HCT116 (cell line): ENCODE data around the gene NUP50. TPM values are rescaled to one million over a fixed set of nuclear protein-coding genes. Genes with fewer than 3 reads are reported as not detected.

ENCODE experiments used
- ATAC-seq: fragments of 200-7000 bp; cut with Tn5 transposase; 2 replicates; pipeline ENCODE4 v1.9.1; 2020; ENCODE audit warnings: mild to moderate bottlenecking, moderate library complexity
- BruUV-seq: library from RNA; stranded (reverse); fragments of 400-500 nt; replicated peaks from 2 replicates; lab custom pipeline; 2021; lab: Mats Ljungman, UMichigan
- CTCF ChIA-PET: fragments of 300-600 bp; sonication (Branson Sonifier 250); formaldehyde crosslinking; loops from one replicate; lab custom pipeline; 2021; ENCODE audit warnings: antibody characterized with exemption; lab: Charles Lee
- POLR2A ChIA-PET: fragments of 300-600, 350-600 bp; sonication (Branson Sonifier 250); formaldehyde crosslinking; loops from one replicate; lab custom pipeline; 2021; ENCODE audit warnings: antibody characterized with exemption; lab: Charles Lee
- RAD21 ChIA-PET, 2 experiments: fragments of 300-600 bp; sonication (Branson Sonifier 250); formaldehyde crosslinking; loops; one replicate each; lab custom pipeline; 2023; ENCODE audit warnings: low total read pairs in 2 of 2; ENCODE audit not compliant: uncharacterized antibody in 2 of 2, unreplicated experiment in 2 of 2, low non-redundant PET in 1 of 2; lab: Charles Lee
- DNase-seq: peaks from one replicate; pipeline ENCODE4 v3.0.0-alpha.2; 2010; ENCODE audit warnings: low read depth, low spot score
- H2AFZ ChIP-seq: fragments of 200-600 bp; shearing (Covaris generic), sonication (generic); 2 replicates; pipeline ENCODE4 v1.6.1; 2017; ENCODE audit warnings: low read depth, mixed run types, mixed read lengths, antibody characterized with exemption, low read length; ENCODE audit not compliant: poor library complexity, severe bottlenecking
- H3K27ac ChIP-seq: 2 replicates; pipeline ENCODE4 v1.5.1; 2012; ENCODE audit warnings: low read depth, low read length
- H3K27me3 ChIP-seq: fragments of 200-600 bp; sonication (generic); 2 replicates; pipeline ENCODE4 v1.6.1; 2016; ENCODE audit warnings: mixed run types, low read length, mixed read lengths; ENCODE audit not compliant: insufficient read depth
- H3K36me3 ChIP-seq, 2 experiments: fragments of 200-500 bp in 1 of 2; fragments of 200-600 bp in 1 of 2; sonication (Bioruptor generic) in 1 of 2; sonication (generic) in 1 of 2; 2 replicates each; pipeline versions ENCODE4 v1.5.1 to v1.6.1; 2014 to 2016; ENCODE audit warnings: low read length in 2 of 2, inconsistent platforms in 1 of 2, mixed read lengths in 1 of 2, mixed run types in 1 of 2; ENCODE audit not compliant: insufficient read depth in 2 of 2, control insufficient read depth in 1 of 2
- H3K4me1 ChIP-seq, 2 experiments: fragments of 200-600 bp in 1 of 2; sonication (generic) in 1 of 2; 2 replicates each; pipeline versions ENCODE4 v1.5.1 to v1.6.1; 2012 to 2017; ENCODE audit warnings: low read length in 2 of 2, inconsistent platforms in 1 of 2, mild to moderate bottlenecking in 1 of 2, mixed read lengths in 1 of 2, mixed run types in 1 of 2, moderate library complexity in 1 of 2; ENCODE audit not compliant: insufficient read depth in 2 of 2, control insufficient read depth in 1 of 2
- H3K4me2 ChIP-seq: fragments of 200-600 bp; sonication (generic); 2 replicates; pipeline ENCODE4 v1.6.1; 2017; ENCODE audit warnings: mixed run types, low read length, mixed read lengths
- H3K4me3 ChIP-seq, 2 experiments: fragments of 200-600 bp in 1 of 2; sonication (generic) in 1 of 2; replicated peaks in 1 of 2; 2 replicates each; pipeline ENCODE4 v1.5.1; 2011 to 2016; ENCODE audit warnings: low read length in 2 of 2, control low read depth in 1 of 2, low read depth in 1 of 2, mild to moderate bottlenecking in 1 of 2, mixed read lengths in 1 of 2, mixed run types in 1 of 2
- H3K79me2 ChIP-seq: fragments of 200-600 bp; sonication (generic); 2 replicates; pipeline ENCODE4 v1.6.1; 2017; ENCODE audit warnings: mild to moderate bottlenecking, mixed run types, low read length, moderate library complexity, mixed read lengths; ENCODE audit not compliant: insufficient read depth
- H3K9ac ChIP-seq: fragments of 200-600 bp; sonication (generic); 2 replicates; pipeline ENCODE4 v1.6.1; 2016; ENCODE audit warnings: low read length, mixed read lengths
- H3K9me2 ChIP-seq: fragments of 200-600 bp; sonication (generic), shearing (Covaris generic); 2 replicates; pipeline ENCODE4 v1.6.1; 2017; ENCODE audit warnings: mixed run types, mild to moderate bottlenecking, moderate library complexity; ENCODE audit not compliant: insufficient read depth
- H3K9me3 ChIP-seq, 2 experiments: fragments of 200-500 bp in 1 of 2; fragments of 200-600 bp in 1 of 2; sonication (Bioruptor generic) in 1 of 2; sonication (generic) in 1 of 2; 2 replicates each; pipeline ENCODE4 v1.6.1; 2014 to 2017; ENCODE audit warnings: low read length in 2 of 2, mixed read lengths in 2 of 2, inconsistent platforms in 1 of 2, low read depth in 1 of 2, mild to moderate bottlenecking in 1 of 2, mixed run types in 1 of 2, moderate library complexity in 1 of 2; ENCODE audit not compliant: control insufficient read depth in 1 of 2, insufficient read depth in 1 of 2
- H4K20me1 ChIP-seq: fragments of 200-600 bp; sonication (generic), shearing (Covaris generic); 2 replicates; pipeline ENCODE4 v1.6.1; 2017; ENCODE audit warnings: mixed run types, mild to moderate bottlenecking, moderate library complexity; ENCODE audit not compliant: insufficient read depth
- ELF1 ChIP-seq: IDR thresholded peaks from 2 replicates; pipeline ENCODE4 v1.6.1; 2012; ENCODE audit warnings: low read depth, borderline replicate concordance
- FOSL1 ChIP-seq: IDR thresholded peaks from 2 replicates; pipeline ENCODE4 v1.6.1; 2012; ENCODE audit warnings: low read depth
- RAD21 ChIP-seq: IDR thresholded peaks from 2 replicates; pipeline ENCODE4 v1.6.1; 2012; ENCODE audit warnings: low read depth, mild to moderate bottlenecking
- SP1 ChIP-seq: IDR thresholded peaks from 2 replicates; pipeline ENCODE4 v1.6.1; 2012; ENCODE audit warnings: low read depth
- TCF7L2 ChIP-seq: IDR thresholded peaks from 2 replicates; pipeline ENCODE4 v1.7.0; 2011; ENCODE audit warnings: borderline replicate concordance, inconsistent platforms; ENCODE audit not compliant: insufficient read depth, insufficient read length; ENCODE audit errors: extremely low read depth
- intact Hi-C: fragments of 100-400 bp; cut with micrococcal nuclease; formaldehyde crosslinking; loops from 2 replicates; pipeline ENCODE4 v1.10.0; 2022
- total RNA-seq: library from RNA; stranded (reverse); gene quantifications from one replicate; pipeline ENCODE4 v1.2.1, GENCODE V29; 2021; ENCODE audit not compliant: unreplicated experiment
- TF ChIP-seq, protein P1 (sequence below): IDR thresholded peaks from 2 replicates; pipeline ENCODE4 v1.6.1; 2012; ENCODE audit warnings: low read depth

The NUP50 gene
- total RNA-seq, 1 experiment from 2014 or later, result 102 TPM

DNA sequence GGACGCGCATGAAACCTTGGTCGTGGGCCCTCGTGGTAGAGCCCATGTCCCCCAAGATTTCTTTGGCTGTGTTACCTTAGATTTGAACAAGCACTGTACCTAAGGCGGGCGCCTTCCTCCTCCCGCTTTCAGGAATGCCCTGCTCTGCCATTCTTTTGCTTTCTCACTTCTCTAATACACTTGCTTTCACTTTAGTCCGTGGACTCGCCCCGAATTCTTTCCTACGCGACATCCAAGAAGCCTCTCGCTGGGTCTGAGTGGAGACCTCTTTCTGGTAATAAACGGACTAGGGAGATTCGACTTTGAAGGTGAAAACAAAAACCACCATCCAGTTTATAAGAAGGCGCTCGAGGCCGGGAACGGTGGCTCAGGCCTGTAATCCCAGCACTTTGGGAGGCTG is 1.2 kb upstream of the NUP50 start (continued):
- no peak for TF ChIP-seq RAD21
- no peak for TF ChIP-seq ELF1
- no peak for TF ChIP-seq SP1
- no peak for TF ChIP-seq FOSL1
- TF ChIP-seq, protein P1, sequence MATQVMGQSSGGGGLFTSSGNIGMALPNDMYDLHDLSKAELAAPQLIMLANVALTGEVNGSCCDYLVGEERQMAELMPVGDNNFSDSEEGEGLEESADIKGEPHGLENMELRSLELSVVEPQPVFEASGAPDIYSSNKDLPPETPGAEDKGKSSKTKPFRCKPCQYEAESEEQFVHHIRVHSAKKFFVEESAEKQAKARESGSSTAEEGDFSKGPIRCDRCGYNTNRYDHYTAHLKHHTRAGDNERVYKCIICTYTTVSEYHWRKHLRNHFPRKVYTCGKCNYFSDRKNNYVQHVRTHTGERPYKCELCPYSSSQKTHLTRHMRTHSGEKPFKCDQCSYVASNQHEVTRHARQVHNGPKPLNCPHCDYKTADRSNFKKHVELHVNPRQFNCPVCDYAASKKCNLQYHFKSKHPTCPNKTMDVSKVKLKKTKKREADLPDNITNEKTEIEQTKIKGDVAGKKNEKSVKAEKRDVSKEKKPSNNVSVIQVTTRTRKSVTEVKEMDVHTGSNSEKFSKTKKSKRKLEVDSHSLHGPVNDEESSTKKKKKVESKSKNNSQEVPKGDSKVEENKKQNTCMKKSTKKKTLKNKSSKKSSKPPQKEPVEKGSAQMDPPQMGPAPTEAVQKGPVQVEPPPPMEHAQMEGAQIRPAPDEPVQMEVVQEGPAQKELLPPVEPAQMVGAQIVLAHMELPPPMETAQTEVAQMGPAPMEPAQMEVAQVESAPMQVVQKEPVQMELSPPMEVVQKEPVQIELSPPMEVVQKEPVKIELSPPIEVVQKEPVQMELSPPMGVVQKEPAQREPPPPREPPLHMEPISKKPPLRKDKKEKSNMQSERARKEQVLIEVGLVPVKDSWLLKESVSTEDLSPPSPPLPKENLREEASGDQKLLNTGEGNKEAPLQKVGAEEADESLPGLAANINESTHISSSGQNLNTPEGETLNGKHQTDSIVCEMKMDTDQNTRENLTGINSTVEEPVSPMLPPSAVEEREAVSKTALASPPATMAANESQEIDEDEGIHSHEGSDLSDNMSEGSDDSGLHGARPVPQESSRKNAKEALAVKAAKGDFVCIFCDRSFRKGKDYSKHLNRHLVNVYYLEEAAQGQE, result no peak

DNA sequence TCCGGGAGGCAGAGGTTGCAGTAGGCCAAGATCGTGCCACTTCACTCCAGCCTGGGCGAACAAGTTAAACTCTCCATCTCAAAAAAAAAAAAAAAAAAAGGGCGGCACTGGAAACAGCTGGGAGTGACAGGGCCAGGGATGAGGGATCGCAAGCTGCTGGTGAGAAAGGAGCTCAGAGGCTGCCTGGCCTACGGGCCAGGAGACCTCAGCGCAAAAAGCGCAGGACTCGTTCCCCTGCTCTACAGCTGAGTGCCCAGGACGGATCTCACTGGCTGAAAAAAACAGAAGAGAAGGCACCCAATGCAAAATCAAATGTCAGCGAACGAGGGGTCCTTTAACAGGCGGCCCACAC is 650 bp upstream of the NUP50 start:
- TSS peak; percentile 68 for BruUV-seq
- DNase-seq, result no peak
- no peaks in the 10 kb centered on the region for H3K9me2 ChIP-seq
- peaks cover 10% of the 10 kb centered on the region; the same call in 1 of the 2 replicates for H4K20me1 ChIP-seq
- peak overlapping the region; percentile 65 to 88 for H3K4me3 ChIP-seq
- no peaks in the 10 kb centered on the region for H3K9me3 ChIP-seq
- peak overlapping the region; percentile 97 for H3K9ac ChIP-seq
- intact Hi-C loops, result no loop called here
- H3K27ac ChIP-seq, result peak overlapping the region; percentile 85
- H3K4me1 ChIP-seq, result peaks cover 22 to 37% of the 10 kb centered on the region in 2 experiments
- no peaks in the 10 kb centered on the region for H3K27me3 ChIP-seq
- CTCF ChIA-PET, result interaction anchor here (1.2 kb wide), 1 partner anchor 68 kb away, joined by 3 read pairs; no protein-coding TSS in a partner anchor
- peaks cover 9 to 15% of the 10 kb centered on the region in 2 experiments; a peak in 3 of 4 replicates for H3K36me3 ChIP-seq
- RAD21 ChIA-PET, result no interaction called here
- H2AFZ ChIP-seq, result no peak overlapping the region
- POLR2A ChIA-PET, result interaction anchor here (0.9 to 1.6 kb wide), 4 partner anchors 10 to 89 kb away, joined by 3 to 7 read pairs (median 4); no protein-coding TSS in a partner anchor
- H3K4me2 ChIP-seq, result peak overlapping the region; percentile 89
- no peak for TF ChIP-seq ELF1
- TF ChIP-seq TCF7L2, result no peak
- H3K79me2 ChIP-seq, result peaks cover 95% of the 10 kb centered on the region
- ATAC-seq, result peak; percentile 26
